SJSA1 (cell line): ENCODE measurements around the gene MOV10L1. TPM values are rescaled to one million over a fixed set of nuclear protein-coding genes. Genes with fewer than 3 reads are reported as not detected.

ENCODE experiments used
- DNase-seq, 2 experiments: peaks; one replicate each; pipeline ENCODE4 v3.0.0-alpha.2; 2015 to 2020; ENCODE audit warnings: low spot score in 2 of 2, low read depth in 1 of 2
- H3K27ac ChIP-seq: fragments of 250-450 bp; sonication (Bioruptor Pico); 2 replicates; pipeline ENCODE4 v1.5.1; 2020; ENCODE audit warnings: mild to moderate bottlenecking, moderate library complexity
- H3K27me3 ChIP-seq: fragments of 250-450 bp; sonication (Bioruptor Pico); replicated peaks from 2 replicates; pipeline ENCODE4 v1.5.1; 2020; ENCODE audit warnings: mild to moderate bottlenecking, moderate library complexity
- H3K36me3 ChIP-seq: fragments of 250-450 bp; sonication (Bioruptor Pico); 2 replicates; pipeline ENCODE4 v1.5.1; 2020; ENCODE audit warnings: mild to moderate bottlenecking
- H3K4me1 ChIP-seq: fragments of 250-450 bp; sonication (Bioruptor Pico); replicated peaks from 2 replicates; pipeline ENCODE4 v1.6.1; 2021; ENCODE audit warnings: mild to moderate bottlenecking
- H3K4me3 ChIP-seq: fragments of 250-450 bp; sonication (Bioruptor Pico); 2 replicates; pipeline ENCODE4 v1.5.1; 2020; ENCODE audit warnings: mild to moderate bottlenecking
- H3K9me3 ChIP-seq: fragments of 250-450 bp; sonication (Bioruptor Pico); replicated peaks from 2 replicates; pipeline ENCODE4 v1.5.1; 2020; ENCODE audit warnings: mild to moderate bottlenecking
- total RNA-seq: library from RNA; depleted of rRNA; stranded (reverse); fragments of >200 nt; shearing (Covaris generic); gene quantifications from 2 replicates; pipeline ENCODE4 v1.2.3, GENCODE V29; 2014

MOV10L1 gene
- total RNA-seq, 1 experiment from 2014 or later: 1.7 TPM

DNA sequence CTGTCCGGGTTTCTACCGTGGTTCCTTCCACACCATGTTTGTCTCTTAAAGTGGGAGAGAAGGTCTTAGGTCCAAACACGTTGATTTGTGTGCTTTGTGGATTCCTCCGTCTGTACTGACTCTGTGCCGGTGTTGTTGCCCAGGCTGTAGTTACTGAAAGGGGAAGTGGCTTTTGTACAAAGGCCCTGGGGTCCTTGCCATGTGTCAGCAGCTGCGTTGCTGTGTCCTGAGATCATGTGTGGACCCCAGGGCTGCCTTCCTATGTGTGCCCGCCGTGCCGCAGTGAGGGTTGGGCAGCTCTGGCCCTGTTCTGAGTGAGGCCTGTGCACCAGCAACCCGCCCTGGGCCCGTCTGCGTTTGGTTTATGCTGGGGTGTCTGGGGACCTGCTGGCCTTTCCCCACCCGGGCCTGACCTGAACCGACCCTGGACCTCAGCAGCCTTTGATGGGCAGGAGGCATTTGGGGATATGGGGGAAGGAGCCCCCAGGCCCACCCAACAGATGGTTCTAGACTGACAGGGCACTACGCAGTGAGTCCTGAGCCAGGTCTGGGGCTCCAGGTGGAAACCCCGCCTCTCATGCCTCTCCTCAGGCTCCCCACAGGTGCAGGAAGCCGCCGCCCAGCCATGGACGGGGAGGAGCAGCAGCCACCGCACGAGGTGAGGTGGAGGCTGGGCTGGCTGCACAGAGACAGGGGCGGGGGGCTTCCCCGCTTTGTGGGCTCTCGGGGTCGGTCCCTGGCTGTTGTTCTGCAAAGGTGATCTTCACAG is 102.8 kb downstream of the MOV10L1 start:
- Histone ChIP-seq H3K27ac (no peak overlapping the region), H3K9me3 (no peaks in the 10 kb centered on the region), H3K36me3 (peaks cover 65% of the 10 kb centered on the region), H3K4me3 (no peak overlapping the region), H3K27me3 (no peaks in the 10 kb centered on the region), H3K4me1 (peaks cover 27% of the 10 kb centered on the region)
- DNase-seq: no peak

DNA sequence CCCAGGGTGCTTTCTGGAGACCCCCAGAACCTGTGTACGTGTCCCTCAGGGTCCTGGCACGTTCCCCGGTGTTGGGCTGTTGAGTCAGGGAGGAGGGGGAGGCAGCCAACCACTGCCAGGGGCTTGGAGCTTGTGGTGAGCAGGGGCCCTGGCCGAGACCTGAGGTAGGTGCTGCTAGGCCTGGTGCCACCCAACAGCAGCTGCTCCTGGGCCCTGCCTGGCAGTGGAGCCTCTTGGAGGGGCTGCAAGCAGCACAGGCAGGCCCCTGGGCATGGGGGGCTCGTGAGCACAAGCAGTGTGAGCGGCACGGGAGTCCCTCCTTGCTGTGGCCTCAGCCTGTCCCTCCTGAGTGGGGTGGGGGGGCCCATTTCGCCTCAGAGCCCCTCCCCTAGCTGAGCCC is 103.8 kb downstream of the MOV10L1 start:
- Histone ChIP-seq H3K9me3 (no peaks in the 10 kb centered on the region), H3K4me3 (no peak overlapping the region), H3K36me3 (peaks cover 68% of the 10 kb centered on the region), H3K4me1 (peaks cover 27% of the 10 kb centered on the region), H3K27me3 (no peaks in the 10 kb centered on the region), H3K27ac (no peak overlapping the region)
- DNase-seq: no peak

DNA sequence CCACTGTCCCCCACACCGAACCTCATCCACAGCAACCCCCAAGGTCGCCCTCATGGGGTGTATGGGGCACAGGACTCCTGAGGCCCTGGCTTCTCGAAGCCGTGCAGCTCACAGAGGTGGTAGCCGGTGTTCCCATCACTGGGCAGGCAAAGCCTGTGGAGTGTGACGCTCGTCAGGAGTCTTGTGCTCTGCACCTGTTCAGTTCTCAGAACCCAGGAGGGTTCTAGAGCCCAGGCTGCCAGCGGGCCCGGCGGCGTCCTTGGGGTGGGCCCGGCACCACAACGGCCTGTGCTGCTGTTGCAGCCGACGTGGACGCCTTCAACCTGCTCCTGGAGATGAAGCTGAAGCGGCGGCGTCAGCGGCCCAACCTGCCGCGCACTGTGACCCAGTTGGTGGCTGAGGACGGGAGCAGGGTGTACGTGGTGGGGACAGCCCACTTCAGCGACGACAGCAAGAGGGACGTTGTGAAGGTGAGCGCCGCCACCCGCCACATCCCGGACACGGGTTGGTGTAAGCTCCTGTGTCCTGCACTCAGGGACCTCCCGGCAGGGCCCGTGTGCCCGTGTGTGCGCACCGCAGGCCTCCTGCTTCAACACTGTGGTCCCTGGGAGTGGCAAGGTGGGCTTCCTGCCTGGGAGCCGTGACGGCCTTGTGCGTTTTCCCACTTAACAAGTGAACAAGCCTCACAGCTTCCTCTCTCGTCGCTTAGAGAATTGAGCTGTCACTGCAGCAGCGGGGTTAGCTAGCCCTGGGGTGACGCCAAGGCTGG is 104.4 kb downstream of the MOV10L1 start:
- DNase-seq: no peak
- peaks cover 25% of the 10 kb centered on the region for H3K4me1 ChIP-seq
- no peak overlapping the region for H3K4me3 ChIP-seq
- H3K27me3 ChIP-seq: no peaks in the 10 kb centered on the region
- no peak overlapping the region for H3K27ac ChIP-seq
- peaks cover 66% of the 10 kb centered on the region for H3K36me3 ChIP-seq
- no peaks in the 10 kb centered on the region for H3K9me3 ChIP-seq

DNA sequence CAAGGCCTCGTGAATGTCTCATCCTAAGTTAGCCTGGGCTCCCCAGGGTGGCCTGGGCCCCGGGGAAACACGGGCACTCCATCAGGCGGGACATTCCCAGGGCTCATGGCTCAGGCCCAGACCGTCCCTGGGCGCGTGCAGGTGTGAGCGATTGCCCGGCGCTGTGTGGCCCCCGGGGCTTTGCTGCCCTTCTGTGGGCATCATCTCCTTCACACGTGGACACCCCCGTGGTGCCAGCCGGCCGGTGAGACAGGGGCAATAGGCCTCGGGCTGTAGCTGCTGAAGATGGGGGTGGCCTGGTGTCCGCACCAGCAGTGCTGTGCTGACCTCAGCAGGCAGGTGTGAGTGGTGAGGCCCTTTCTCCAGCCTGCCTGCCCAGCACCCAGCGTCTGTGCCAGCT is 106.5 kb downstream of the MOV10L1 start:
- Histone ChIP-seq H3K4me3 (no peak overlapping the region), H3K4me1 (peaks cover 12% of the 10 kb centered on the region), H3K27me3 (no peaks in the 10 kb centered on the region), H3K27ac (no peak overlapping the region), H3K9me3 (no peaks in the 10 kb centered on the region; the same call in 1 of the 2 replicates), H3K36me3 (peaks cover 68% of the 10 kb centered on the region)
- DNase-seq: no peak

GRCh38 chr22:50197000-50197800 is 107.4 kb downstream of the MOV10L1 start:
- H3K36me3 ChIP-seq: peaks cover 62% of the 10 kb centered on the region

GRCh38 chr22:50197856-50198623 is 108.2 kb downstream of the MOV10L1 start:
- no peak overlapping the region for H3K27ac ChIP-seq
- peaks cover 61% of the 10 kb centered on the region for H3K36me3 ChIP-seq
- no peak overlapping the region for H3K4me3 ChIP-seq
- no peak for DNase-seq
- no peaks in the 10 kb centered on the region; the same call in 1 of the 2 replicates for H3K9me3 ChIP-seq
- H3K27me3 ChIP-seq: no peaks in the 10 kb centered on the region
- H3K4me1 ChIP-seq: peaks cover 19% of the 10 kb centered on the region

More at GRCh38 chr22:50197000-50197800, 107.4 kb downstream of the MOV10L1 start:
- Histone ChIP-seq H3K4me3 (no peak overlapping the region), H3K27me3 (no peaks in the 10 kb centered on the region), H3K4me1 (peaks cover 17% of the 10 kb centered on the region), H3K27ac (no peak overlapping the region), H3K9me3 (no peaks in the 10 kb centered on the region; the same call in 1 of the 2 replicates)
- DNase-seq: no peak

GRCh38 chr22:50198624-50199017 is 108.8 kb downstream of the MOV10L1 start:
- H3K36me3 ChIP-seq: peaks cover 61% of the 10 kb centered on the region
- peaks cover 5% of the 10 kb centered on the region; the same call in 1 of the 2 replicates for H3K9me3 ChIP-seq
- no peak overlapping the region for H3K27ac ChIP-seq
- DNase-seq: no peak
- no peaks in the 10 kb centered on the region for H3K27me3 ChIP-seq
- H3K4me1 ChIP-seq: peaks cover 19% of the 10 kb centered on the region
- no peak overlapping the region for H3K4me3 ChIP-seq

GRCh38 chr22:50199251-50199721 is 109.5 kb downstream of the MOV10L1 start:
- H3K27me3 ChIP-seq: no peaks in the 10 kb centered on the region
- peaks cover 19% of the 10 kb centered on the region for H3K4me1 ChIP-seq
- peaks cover 7% of the 10 kb centered on the region; the same call in 1 of the 2 replicates for H3K9me3 ChIP-seq
- no peak overlapping the region for H3K27ac ChIP-seq
- no peak for DNase-seq
- no peak overlapping the region for H3K4me3 ChIP-seq
- peaks cover 61% of the 10 kb centered on the region for H3K36me3 ChIP-seq

DNA sequence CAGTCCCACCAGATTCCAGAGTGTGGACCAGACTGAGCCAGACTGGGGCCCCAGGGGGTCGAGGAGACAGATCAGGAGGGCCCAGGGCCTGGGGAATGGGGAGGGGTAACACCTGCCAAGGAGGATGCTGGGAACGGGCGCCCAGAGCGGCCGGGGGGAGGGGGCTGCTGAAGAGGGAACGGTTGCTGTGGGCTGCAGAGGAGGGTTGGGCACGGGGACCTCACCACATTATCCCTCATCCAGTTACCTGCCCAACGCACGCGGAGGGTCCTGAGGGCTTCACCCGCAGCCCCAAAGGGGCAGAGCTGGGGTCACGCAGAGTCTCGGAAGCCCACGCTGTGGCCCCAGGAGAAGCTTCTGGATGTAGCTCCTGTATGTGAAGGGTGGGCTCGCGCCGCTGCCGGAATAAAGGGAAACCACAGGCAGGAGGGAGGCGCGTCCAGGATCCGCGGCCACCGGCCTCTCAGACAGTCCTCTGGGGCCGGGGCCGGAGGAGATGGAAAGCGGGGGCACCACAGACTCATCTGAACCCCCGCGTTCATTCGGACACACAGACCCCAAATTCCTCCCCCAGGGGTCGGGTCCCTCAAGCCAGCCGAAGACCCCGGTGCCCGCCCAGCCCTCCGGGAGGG is 110.1 kb downstream of the MOV10L1 start:
- Histone ChIP-seq H3K27ac (no peak overlapping the region), H3K36me3 (peaks cover 60% of the 10 kb centered on the region), H3K4me3 (peak overlapping the region; percentile 98), H3K27me3 (no peaks in the 10 kb centered on the region), H3K4me1 (peaks cover 19% of the 10 kb centered on the region), H3K9me3 (peaks cover 7% of the 10 kb centered on the region; the same call in 1 of the 2 replicates)
- DNase-seq: peak in 1 of 2 experiments; percentile 37

DNA sequence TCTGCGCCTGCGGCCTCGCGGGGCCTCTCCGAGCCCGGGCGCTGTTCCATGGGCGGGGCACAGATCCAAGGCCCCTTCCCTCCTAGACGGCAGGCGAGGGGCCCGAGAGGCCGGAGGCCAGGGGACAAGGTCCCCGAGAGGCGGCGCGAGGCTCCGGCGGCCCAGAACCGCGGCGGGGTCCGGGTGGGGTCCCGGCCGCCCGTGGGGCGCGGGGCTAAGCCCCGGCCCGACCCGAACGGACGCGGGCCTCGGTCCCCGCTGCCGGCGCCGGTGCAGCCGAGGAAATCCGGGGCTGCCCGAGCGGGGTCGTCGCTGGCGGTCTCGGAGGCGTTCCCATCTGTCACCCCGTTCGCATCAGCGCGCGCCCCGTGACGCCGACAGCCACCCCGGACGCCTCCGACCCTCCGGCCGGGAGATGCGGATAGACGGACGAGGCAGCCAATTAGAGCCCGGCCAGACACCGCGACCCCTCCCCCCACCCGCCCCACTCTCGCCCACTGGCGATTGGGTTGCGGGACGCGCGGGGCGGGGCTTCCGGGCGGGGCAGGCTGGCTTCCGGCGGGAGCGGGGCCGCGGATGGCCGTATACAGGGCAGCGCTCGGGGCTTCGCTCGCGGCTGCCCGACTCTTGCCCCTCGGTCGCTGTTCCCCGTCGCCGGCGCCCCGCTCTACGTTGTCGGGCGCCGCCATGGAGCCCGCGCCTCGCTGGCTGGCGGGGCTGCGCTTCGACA is 110.8 kb downstream of the MOV10L1 start, which contains the start of gene SELENOO:
Gene SELENOO, plus strand, starts transcription at position 551 of the 730 bp plus-strand sequence. Its CDS starts 26 bp downstream, at position 577.
- Histone ChIP-seq H3K9me3 (peaks cover 7% of the 10 kb centered on the region; the same call in 1 of the 2 replicates), H3K27me3 (no peaks in the 10 kb centered on the region), H3K27ac (no peak within 1 kb of the TSS), H3K36me3 (peaks cover 60% of the 10 kb centered on the region), H3K4me3 (peak within 1 kb of the TSS; percentile 98), H3K4me1 (peaks cover 19% of the 10 kb centered on the region)
- peak; percentile 81 to 90 for DNase-seq

- Histone ChIP-seq H3K27ac (no peak overlapping the region), H3K36me3 (peaks cover 61% of the 10 kb centered on the region)
Measured at GRCh38 chr22:50201191-50202129, 111.7 kb downstream of the MOV10L1 start.

More at GRCh38 chr22:50201191-50202129, 111.7 kb downstream of the MOV10L1 start:
- Histone ChIP-seq H3K4me1 (peaks cover 19% of the 10 kb centered on the region), H3K9me3 (peaks cover 7% of the 10 kb centered on the region; the same call in 1 of the 2 replicates), H3K27me3 (no peaks in the 10 kb centered on the region), H3K4me3 (peak overlapping the region; percentile 98)
- no peak for DNase-seq
